Measurements from ENCODE around the gene GRIK3. TPM values are rescaled to one million over a fixed set of nuclear protein-coding genes. Genes with fewer than 3 reads are reported as not detected.

GRIK3 gene
- total and polyA plus RNA-seq, 8 donors: under 0.01 to 4.9 (median 0.46) TPM; not detected in 1

DNA sequence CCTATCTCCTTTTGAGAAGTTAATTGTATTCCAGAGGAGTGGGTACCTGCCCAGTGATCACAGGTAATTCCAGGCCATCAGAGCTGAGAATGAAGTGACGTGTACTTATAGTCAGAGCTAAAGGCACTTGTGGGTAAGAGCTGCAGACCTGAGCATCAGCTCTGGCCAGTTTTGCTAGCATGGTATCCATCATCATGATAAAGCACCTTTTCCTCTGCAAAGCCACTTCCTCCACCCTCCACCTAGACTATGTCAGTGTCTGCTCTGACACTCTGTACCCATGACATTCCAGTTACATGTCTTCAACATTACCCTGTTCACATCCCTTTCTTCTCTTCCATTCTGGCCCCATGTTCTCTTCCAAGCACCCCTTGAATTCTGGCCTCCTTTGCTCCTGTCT lies 157.3 kb downstream of the GRIK3 start:
- Histone ChIP-seq H3K27me3 (peaks cover 0 to 26% (median 13%) of the 10 kb centered on the region in 3 donors), H3K27ac (no peak overlapping the region), H3K36me3 (no peaks in the 10 kb centered on the region), H3K4me3 (no peak overlapping the region), H3K9me3 (no peaks in the 10 kb centered on the region), H3K4me1 (no peaks in the 10 kb centered on the region)
- no peak for DNase-seq
- intact Hi-C loops (cut with DNase I; ENCODE audit: low total_unique reads): no loop called here
- no peak for TF ChIP-seq EP300 (IDR thresholded peaks at IDR 0.05)
- TF ChIP-seq POLR2A (IDR thresholded peaks at IDR 0.05): no peak
- TF ChIP-seq, protein P1, sequence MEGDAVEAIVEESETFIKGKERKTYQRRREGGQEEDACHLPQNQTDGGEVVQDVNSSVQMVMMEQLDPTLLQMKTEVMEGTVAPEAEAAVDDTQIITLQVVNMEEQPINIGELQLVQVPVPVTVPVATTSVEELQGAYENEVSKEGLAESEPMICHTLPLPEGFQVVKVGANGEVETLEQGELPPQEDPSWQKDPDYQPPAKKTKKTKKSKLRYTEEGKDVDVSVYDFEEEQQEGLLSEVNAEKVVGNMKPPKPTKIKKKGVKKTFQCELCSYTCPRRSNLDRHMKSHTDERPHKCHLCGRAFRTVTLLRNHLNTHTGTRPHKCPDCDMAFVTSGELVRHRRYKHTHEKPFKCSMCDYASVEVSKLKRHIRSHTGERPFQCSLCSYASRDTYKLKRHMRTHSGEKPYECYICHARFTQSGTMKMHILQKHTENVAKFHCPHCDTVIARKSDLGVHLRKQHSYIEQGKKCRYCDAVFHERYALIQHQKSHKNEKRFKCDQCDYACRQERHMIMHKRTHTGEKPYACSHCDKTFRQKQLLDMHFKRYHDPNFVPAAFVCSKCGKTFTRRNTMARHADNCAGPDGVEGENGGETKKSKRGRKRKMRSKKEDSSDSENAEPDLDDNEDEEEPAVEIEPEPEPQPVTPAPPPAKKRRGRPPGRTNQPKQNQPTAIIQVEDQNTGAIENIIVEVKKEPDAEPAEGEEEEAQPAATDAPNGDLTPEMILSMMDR (IDR thresholded peaks at IDR 0.05): no peak
- no peak for TF ChIP-seq POLR2AphosphoS5 (IDR thresholded peaks at IDR 0.05)
- WGBS, 5 donors: 50 to 75% (median 65%) methylated on average over 1 of the region's 1 CpG

DNA sequence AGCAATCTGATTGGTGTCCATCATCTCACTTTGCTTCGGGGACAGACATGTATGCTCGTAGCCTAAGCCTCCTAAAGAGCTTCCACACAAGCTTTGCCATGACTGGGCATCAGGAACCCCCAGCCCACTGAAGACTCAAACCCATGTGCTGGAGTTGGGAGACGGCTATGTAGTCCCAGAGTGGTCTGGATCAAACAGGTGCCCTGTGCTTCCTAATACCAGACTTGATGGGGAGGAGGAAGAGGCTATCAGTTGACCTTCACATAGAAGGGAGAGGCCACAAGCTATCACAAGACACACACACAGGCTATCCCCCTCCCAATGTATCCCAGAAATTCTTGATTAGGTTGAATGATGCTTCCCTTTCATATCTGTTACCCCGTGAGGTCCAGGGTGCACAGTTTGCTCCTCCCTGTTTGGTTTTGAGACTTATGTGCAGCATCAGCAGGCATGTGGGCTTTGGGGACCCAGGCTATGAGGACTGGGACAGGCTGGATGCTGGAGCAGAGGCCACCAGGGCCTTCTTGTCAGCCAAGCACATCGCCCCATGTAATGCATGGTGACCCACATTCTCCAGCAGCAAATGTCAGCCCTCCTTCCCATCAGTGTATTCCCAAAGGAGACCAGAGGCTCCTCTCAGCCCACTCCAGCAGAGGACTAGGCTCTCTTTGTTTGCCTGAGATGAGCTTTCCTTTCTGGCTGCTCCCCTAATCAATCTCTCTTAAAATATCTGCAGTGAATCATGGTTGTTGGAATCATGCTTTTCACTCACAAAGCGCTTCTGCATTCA lies 159.8 kb downstream of the GRIK3 start:
- no peak overlapping the region for H3K4me3 ChIP-seq
- TF ChIP-seq EP300 (IDR thresholded peaks at IDR 0.05) (no peak), POLR2AphosphoS5 (IDR thresholded peaks at IDR 0.05) (no peak)
- TF ChIP-seq, protein P1 (IDR thresholded peaks at IDR 0.05): no peak
- H3K36me3 ChIP-seq: no peaks in the 10 kb centered on the region
- peaks cover 0 to 31% (median 10%) of the 10 kb centered on the region in 3 donors for H3K27me3 ChIP-seq
- no peak overlapping the region for H3K27ac ChIP-seq
- WGBS, 5 donors: 61 to 76% (median 67%) methylated on average over 6 of the region's 6 CpGs
- intact Hi-C loops (cut with DNase I; ENCODE audit: low total_unique reads): no loop called here
- DNase-seq: peak in 1 of 2 donors; percentile 17
- no peaks in the 10 kb centered on the region for H3K9me3 ChIP-seq
- H3K4me1 ChIP-seq: no peaks in the 10 kb centered on the region

GRCh38 chr1:36872858-36873257 lies 161.5 kb downstream of the GRIK3 start:
- Histone ChIP-seq H3K4me1 (no peaks in the 10 kb centered on the region), H3K36me3 (no peaks in the 10 kb centered on the region), H3K27me3 (peaks cover 0 to 42% (median 8%) of the 10 kb centered on the region in 3 donors), H3K27ac (no peak overlapping the region), H3K4me3 (no peak overlapping the region), H3K9me3 (no peaks in the 10 kb centered on the region)
- no peak for DNase-seq
- intact Hi-C loops (cut with DNase I; ENCODE audit: low total_unique reads): no loop called here
- 52 to 76% (median 63%) methylated on average over 3 of the region's 3 CpGs for WGBS, 5 donors
- TF ChIP-seq, protein P1 (IDR thresholded peaks at IDR 0.05): no peak
- TF ChIP-seq POLR2AphosphoS5 (IDR thresholded peaks at IDR 0.05): no peak
- TF ChIP-seq POLR2A (IDR thresholded peaks at IDR 0.05): no peak
- TF ChIP-seq EP300 (IDR thresholded peaks at IDR 0.05): no peak

DNA sequence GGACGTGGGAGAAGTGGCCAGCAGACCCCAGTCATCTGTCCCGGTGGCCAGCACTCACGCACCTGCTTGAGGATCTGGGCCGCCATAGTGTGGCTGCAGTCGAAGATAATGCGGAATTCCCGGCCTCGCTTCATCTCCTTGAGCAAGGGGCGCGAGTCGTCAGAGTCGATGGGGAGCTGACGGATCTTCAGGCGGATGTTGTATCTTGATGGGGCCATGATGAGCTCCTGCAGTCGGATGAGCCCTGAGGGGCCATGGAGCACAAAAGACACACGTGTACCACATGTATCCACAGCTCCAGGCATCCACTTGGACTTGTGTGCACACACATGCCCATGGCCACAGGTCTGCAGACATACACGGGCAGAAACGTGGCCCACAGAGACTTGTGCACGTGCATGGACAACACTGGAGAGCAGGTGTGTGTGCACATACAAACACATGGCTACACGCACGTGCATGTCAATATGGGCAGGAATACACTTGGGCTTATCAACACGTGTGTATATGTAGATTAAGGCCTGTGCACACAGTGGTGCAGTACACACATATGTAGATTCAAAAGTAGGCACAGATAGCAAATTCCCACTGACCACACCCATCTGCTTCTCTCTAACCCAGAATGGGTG lies 162.1 kb downstream of the GRIK3 start:
- WGBS, 5 donors: 85 to 90% (median 87%) methylated on average over 12 to 22 of the region's 22 CpGs
- H3K27me3 ChIP-seq: peaks cover 0 to 48% (median 8%) of the 10 kb centered on the region in 3 donors
- no peaks in the 10 kb centered on the region for H3K36me3 ChIP-seq
- H3K27ac ChIP-seq: no peak overlapping the region
- no peaks in the 10 kb centered on the region for H3K9me3 ChIP-seq
- no peak overlapping the region for H3K4me3 ChIP-seq
- intact Hi-C loops (cut with DNase I; ENCODE audit: low total_unique reads): no loop called here
- DNase-seq: no peak
- no peaks in the 10 kb centered on the region for H3K4me1 ChIP-seq
- TF ChIP-seq POLR2A (IDR thresholded peaks at IDR 0.05): no peak
- no peak for TF ChIP-seq POLR2AphosphoS5 (IDR thresholded peaks at IDR 0.05)
- TF ChIP-seq, protein P1 (IDR thresholded peaks at IDR 0.05): no peak
- no peak for TF ChIP-seq EP300 (IDR thresholded peaks at IDR 0.05)

All from stomach (tissue), 9 donors.